DND-41 (cell line): Measurements from ENCODE around the gene LRRC28.

Source experiments
- ATAC-seq: fragments of 200-7000 bp; cut with Tn5 transposase; 3 replicates; pipeline ENCODE4 v1.9.1; 2021; ENCODE audit warnings: low read depth; ENCODE audit not compliant: insufficient read depth
- DNase-seq: peaks from one replicate; pipeline ENCODE4 v3.0.0-alpha.2; 2020
- H2AFZ ChIP-seq: 2 replicates; pipeline ENCODE4 v1.6.0; 2012; ENCODE audit warnings: low read depth, low read length
- H3K27ac ChIP-seq: 2 replicates; pipeline ENCODE4 v1.5.1; 2012; ENCODE audit warnings: low read length, inconsistent platforms
- H3K27me3 ChIP-seq: fragments of 200-600 bp; sonication (generic); 2 replicates; pipeline ENCODE4 v1.6.0; 2012; ENCODE audit warnings: low read length, mild to moderate bottlenecking, inconsistent platforms; ENCODE audit not compliant: insufficient read depth, poor library complexity
- H3K36me3 ChIP-seq: 2 replicates; pipeline ENCODE4 v1.5.1; 2012; ENCODE audit warnings: low read length, inconsistent platforms; ENCODE audit not compliant: insufficient read depth
- H3K4me1 ChIP-seq: 2 replicates; pipeline ENCODE4 v1.5.1; 2012; ENCODE audit warnings: mild to moderate bottlenecking, low read length; ENCODE audit not compliant: insufficient read depth
- H3K4me2 ChIP-seq: 2 replicates; pipeline ENCODE4 v1.6.0; 2012; ENCODE audit warnings: mild to moderate bottlenecking, moderate library complexity, low read length, inconsistent platforms; ENCODE audit not compliant: insufficient read depth
- H3K4me3 ChIP-seq, 2 experiments: fragments of 200-600 bp in 1 of 2; shearing (Covaris generic) in 1 of 2; 2 replicates each; pipeline ENCODE4 v1.5.1; 2012 to 2016; ENCODE audit warnings: inconsistent platforms in 2 of 2, low read length in 2 of 2, mild to moderate bottlenecking in 2 of 2, low read depth in 1 of 2, moderate library complexity in 1 of 2
- H3K79me2 ChIP-seq: 2 replicates; pipeline ENCODE4 v1.6.0; 2012; ENCODE audit warnings: low read length, inconsistent platforms; ENCODE audit not compliant: insufficient read depth
- H3K9ac ChIP-seq: 2 replicates; pipeline ENCODE4 v1.6.0; 2012; ENCODE audit warnings: low read depth, mild to moderate bottlenecking, inconsistent platforms, low read length, moderate library complexity
- H3K9me3 ChIP-seq: 2 replicates; pipeline ENCODE4 v1.5.1; 2012; ENCODE audit warnings: low read length, moderate library complexity, mild to moderate bottlenecking, inconsistent platforms; ENCODE audit not compliant: insufficient read depth, severe bottlenecking
- H4K20me1 ChIP-seq: 2 replicates; pipeline ENCODE4 v1.6.0; 2012; ENCODE audit warnings: low read length; ENCODE audit not compliant: insufficient read depth
- CTCF ChIP-seq: IDR thresholded peaks from 2 replicates; pipeline ENCODE4 v1.5.1; 2012; ENCODE audit warnings: borderline replicate concordance, low read length, moderate library complexity, mild to moderate bottlenecking; ENCODE audit not compliant: poor library complexity, severe bottlenecking; ENCODE audit errors: extremely low read depth
- EZH2 ChIP-seq: IDR thresholded peaks from 3 replicates; pipeline ENCODE4 v1.6.1; 2012; ENCODE audit warnings: borderline replicate concordance, low read depth, mild to moderate bottlenecking, moderate library complexity, low read length, inconsistent platforms; ENCODE audit not compliant: severe bottlenecking

The LRRC28 gene

GRCh38 chr15:99438691-99439523 lies 187.6 kb downstream of the LRRC28 start:
- TF ChIP-seq CTCF (no peak), EZH2 (no peak)
- peak overlapping the region; percentile 44 for H3K9ac ChIP-seq
- peak; percentile 79 for ATAC-seq
- peak overlapping the region in 1 of 2 experiments; percentile 30; a peak in 2 of 4 replicates for H3K4me3 ChIP-seq
- no peaks in the 10 kb centered on the region for H4K20me1 ChIP-seq
- H3K4me1 ChIP-seq = peaks cover 38% of the 10 kb centered on the region
- H3K4me2 ChIP-seq = peak overlapping the region; percentile 59
- no peaks in the 10 kb centered on the region for H3K36me3 ChIP-seq
- H3K27me3 ChIP-seq = no peaks in the 10 kb centered on the region
- no peaks in the 10 kb centered on the region for H3K79me2 ChIP-seq
- peak; percentile 69 for DNase-seq
- no peaks in the 10 kb centered on the region for H3K9me3 ChIP-seq
- H2AFZ ChIP-seq = peak overlapping the region; percentile 39; the same call in 1 of the 2 replicates
- peak overlapping the region; percentile 77 for H3K27ac ChIP-seq

GRCh38 chr15:99439524-99439835 lies 188.2 kb downstream of the LRRC28 start:
- peaks cover 44% of the 10 kb centered on the region for H3K4me1 ChIP-seq
- no peak overlapping the region for H3K9ac ChIP-seq
- TF ChIP-seq CTCF = no peak
- TF ChIP-seq EZH2 = no peak
- no peaks in the 10 kb centered on the region for H3K36me3 ChIP-seq
- no peak overlapping the region for H3K27ac ChIP-seq
- no peaks in the 10 kb centered on the region for H3K79me2 ChIP-seq
- no peaks in the 10 kb centered on the region for H3K9me3 ChIP-seq
- no peaks in the 10 kb centered on the region for H3K27me3 ChIP-seq
- no peak overlapping the region for H3K4me3 ChIP-seq
- ATAC-seq = no peak
- no peak for DNase-seq
- H2AFZ ChIP-seq = no peak overlapping the region
- H4K20me1 ChIP-seq = no peaks in the 10 kb centered on the region
- H3K4me2 ChIP-seq = no peak overlapping the region

- H3K27me3 ChIP-seq = no peaks in the 10 kb centered on the region
- H3K9ac ChIP-seq = no peak overlapping the region
- H3K4me2 ChIP-seq = no peak overlapping the region
- H3K4me3 ChIP-seq = no peak overlapping the region
- H3K27ac ChIP-seq = no peak overlapping the region
- no peak overlapping the region for H2AFZ ChIP-seq
- no peaks in the 10 kb centered on the region for H4K20me1 ChIP-seq
- no peak for ATAC-seq
- no peak for DNase-seq
- H3K4me1 ChIP-seq = peaks cover 50% of the 10 kb centered on the region
- TF ChIP-seq EZH2 = no peak
- TF ChIP-seq CTCF = no peak
- H3K9me3 ChIP-seq = no peaks in the 10 kb centered on the region
- H3K79me2 ChIP-seq = no peaks in the 10 kb centered on the region
- no peaks in the 10 kb centered on the region for H3K36me3 ChIP-seq
Measured at GRCh38 chr15:99440029-99440428, 188.7 kb downstream of the LRRC28 start.
